ENCODE data around the gene SH2D5.
"Not testable (repeated sequence)": the region's sequence is repeated elsewhere in the genome, so short reads cannot be mapped to it uniquely, and the experiment has no call there.

The SH2D5 gene

GRCh38 chr1:20728371-20729154, 3.9 kb downstream of the SH2D5 start:
- DNase-seq (ENCODE audit: low read depth in 1 of 2, low spot score in 1 of 2), result no peak

- no peak for DNase-seq (ENCODE audit: low read depth in 1 of 2, low spot score in 1 of 2)
These were observed 4.7 kb downstream of the SH2D5 start for GRCh38 chr1:20727746-20728316.

- DNase-seq (ENCODE audit: low read depth in 1 of 2, low spot score in 1 of 2), result no peak
These were observed 5.4 kb downstream of the SH2D5 start for GRCh38 chr1:20726932-20727745.

GRCh38 chr1:20726118-20726911, 6.2 kb downstream of the SH2D5 start:
- no peak for DNase-seq (ENCODE audit: low read depth in 1 of 2, low spot score in 1 of 2)

- no peak for DNase-seq (ENCODE audit: low read depth in 1 of 2, low spot score in 1 of 2)
These were observed 7.0 kb downstream of the SH2D5 start for GRCh38 chr1:20725189-20726117.

- no peak for DNase-seq (ENCODE audit: low read depth in 1 of 2, low spot score in 1 of 2)
These were observed 7.9 kb downstream of the SH2D5 start for GRCh38 chr1:20724364-20725188.

- no peak for DNase-seq (ENCODE audit: low read depth in 1 of 2, low spot score in 1 of 2)
These were observed 8.8 kb downstream of the SH2D5 start for GRCh38 chr1:20723537-20724363.

GRCh38 chr1:20723159-20723536, 9.4 kb downstream of the SH2D5 start:
- no peak for DNase-seq (ENCODE audit: low read depth in 1 of 2, low spot score in 1 of 2)

GRCh38 chr1:20721117-20722061, 11.1 kb downstream of the SH2D5 start:
- DNase-seq (ENCODE audit: low read depth in 1 of 2, low spot score in 1 of 2), result no peak

- no peak for DNase-seq (ENCODE audit: low read depth in 1 of 2, low spot score in 1 of 2)
These were observed 11.8 kb downstream of the SH2D5 start for GRCh38 chr1:20720631-20721091.

GRCh38 chr1:20719871-20720620, 12.5 kb downstream of the SH2D5 start:
- DNase-seq (ENCODE audit: low read depth in 1 of 2, low spot score in 1 of 2), result no peak

- no peak for DNase-seq (ENCODE audit: low read depth in 1 of 2, low spot score in 1 of 2)
These were observed 13.2 kb downstream of the SH2D5 start for GRCh38 chr1:20719261-20719660.

- DNase-seq (ENCODE audit: low read depth in 1 of 2, low spot score in 1 of 2), result not testable (repeated sequence)
These were observed 14.1 kb downstream of the SH2D5 start for GRCh38 chr1:20718343-20718882.

GRCh38 chr1:20717452-20718342, 14.8 kb downstream of the SH2D5 start, which contains the start of gene KIF17:
KIF17 (minus strand) TSS chr1:20718007; CDS start chr1:20717706, 301 bp downstream.
- DNase-seq (ENCODE audit: low read depth in 1 of 2, low spot score in 1 of 2), result peak in 1 of 2 donors; percentile 50

GRCh38 chr1:20716232-20716631, 16.3 kb downstream of the SH2D5 start:
- DNase-seq (ENCODE audit: low read depth in 1 of 2, low spot score in 1 of 2), result no peak

All from activated T-helper 1 cell treated with anti-CD3 and anti-CD28 coated beads, Interleukin-2, amount 50 U/mL, for 16 hours (primary cell).